Superior temporal gyrus (tissue), 1 donor: ENCODE data around the gene DISC1.
"Not testable (repeated sequence)": the region's sequence is repeated elsewhere in the genome, so short reads cannot be mapped to it uniquely, and the experiment has no call there.

ENCODE experiments used
- DNase-seq: peaks from one replicate; pipeline ENCODE4 v3.0.0-alpha.2; 2016; ENCODE audit errors: extremely low spot score

The DISC1 gene

GRCh38 chr1:231636157-231636556 lies 9.6 kb downstream of the DISC1 start:
- DNase-seq: peak; percentile 76

- not testable (repeated sequence) for DNase-seq
Measured at GRCh38 chr1:231636922-231637321, 10.3 kb downstream of the DISC1 start.

GRCh38 chr1:231638647-231639046 lies 12.1 kb downstream of the DISC1 start:
- DNase-seq: no peak

- no peak for DNase-seq
Measured at GRCh38 chr1:231639819-231640218, 13.2 kb downstream of the DISC1 start.

GRCh38 chr1:231641444-231641843 lies 14.9 kb downstream of the DISC1 start:
- not testable (repeated sequence) for DNase-seq

- not testable (repeated sequence) for DNase-seq
Measured at GRCh38 chr1:231642061-231642460, 15.5 kb downstream of the DISC1 start.

GRCh38 chr1:231642618-231643017 lies 16.0 kb downstream of the DISC1 start:
- peak; percentile 74 for DNase-seq

- DNase-seq: peak; percentile 87
Measured at GRCh38 chr1:231643071-231643934, 16.7 kb downstream of the DISC1 start.

- peak; percentile 36 for DNase-seq
Measured at GRCh38 chr1:231643935-231644237, 17.3 kb downstream of the DISC1 start.

- DNase-seq: not testable (repeated sequence)
Measured at GRCh38 chr1:231645634-231646033, 19.0 kb downstream of the DISC1 start.

GRCh38 chr1:231646165-231646564 lies 19.6 kb downstream of the DISC1 start:
- DNase-seq: not testable (repeated sequence)

- DNase-seq: not testable (repeated sequence)
Measured at GRCh38 chr1:231651621-231652260, 25.2 kb downstream of the DISC1 start.

- no peak for DNase-seq
Measured at GRCh38 chr1:231653632-231654031, 27.0 kb downstream of the DISC1 start.

GRCh38 chr1:231656741-231657140 lies 30.2 kb downstream of the DISC1 start:
- no peak for DNase-seq

- not testable (repeated sequence) for DNase-seq
Measured at GRCh38 chr1:231658223-231658622, 31.6 kb downstream of the DISC1 start.

GRCh38 chr1:231660198-231660597 lies 33.6 kb downstream of the DISC1 start:
- DNase-seq: no peak

- no peak for DNase-seq
Measured at GRCh38 chr1:231663211-231663792, 36.7 kb downstream of the DISC1 start.

- no peak for DNase-seq
Measured at GRCh38 chr1:231665101-231665500, 38.5 kb downstream of the DISC1 start.

GRCh38 chr1:231665726-231666125 lies 39.1 kb downstream of the DISC1 start:
- no peak for DNase-seq

- no peak for DNase-seq
Measured at GRCh38 chr1:231666220-231666936, 39.8 kb downstream of the DISC1 start.

- no peak for DNase-seq
Measured at GRCh38 chr1:231666937-231667608, 40.5 kb downstream of the DISC1 start.
